ENCODE measurements around the gene TPM3.
A peak's percentile ranks its signal among the peaks of the same experiment; 100 is the strongest.
"Not testable (repeated sequence)": the region's sequence is repeated elsewhere in the genome, so short reads cannot be mapped to it uniquely, and the experiment has no call there.

Gene TPM3

DNA sequence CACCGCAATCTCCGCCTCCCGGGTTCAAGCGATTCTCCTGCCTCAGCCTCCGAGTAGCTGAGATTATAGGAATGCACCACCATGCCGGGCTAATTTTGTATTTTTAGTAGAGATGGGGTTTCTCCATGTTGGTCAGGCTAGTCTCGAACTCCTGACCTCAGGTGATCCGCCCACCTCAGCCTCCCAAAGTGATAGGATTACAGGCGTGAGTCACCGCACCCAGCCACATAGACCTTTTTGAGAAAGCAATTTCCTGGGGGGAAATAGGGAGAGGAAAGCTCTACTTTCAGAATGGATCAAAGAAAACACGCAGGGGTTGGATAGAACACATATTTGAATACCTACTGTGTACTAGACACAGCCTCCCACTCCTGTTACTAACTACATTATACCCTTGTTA, 13.9 kb upstream of the TPM3 start:
- not testable (repeated sequence) for DNase-seq

GRCh38 chr1:154199563-154199879, 7.6 kb upstream of the TPM3 start:
- no peak for DNase-seq

DNA sequence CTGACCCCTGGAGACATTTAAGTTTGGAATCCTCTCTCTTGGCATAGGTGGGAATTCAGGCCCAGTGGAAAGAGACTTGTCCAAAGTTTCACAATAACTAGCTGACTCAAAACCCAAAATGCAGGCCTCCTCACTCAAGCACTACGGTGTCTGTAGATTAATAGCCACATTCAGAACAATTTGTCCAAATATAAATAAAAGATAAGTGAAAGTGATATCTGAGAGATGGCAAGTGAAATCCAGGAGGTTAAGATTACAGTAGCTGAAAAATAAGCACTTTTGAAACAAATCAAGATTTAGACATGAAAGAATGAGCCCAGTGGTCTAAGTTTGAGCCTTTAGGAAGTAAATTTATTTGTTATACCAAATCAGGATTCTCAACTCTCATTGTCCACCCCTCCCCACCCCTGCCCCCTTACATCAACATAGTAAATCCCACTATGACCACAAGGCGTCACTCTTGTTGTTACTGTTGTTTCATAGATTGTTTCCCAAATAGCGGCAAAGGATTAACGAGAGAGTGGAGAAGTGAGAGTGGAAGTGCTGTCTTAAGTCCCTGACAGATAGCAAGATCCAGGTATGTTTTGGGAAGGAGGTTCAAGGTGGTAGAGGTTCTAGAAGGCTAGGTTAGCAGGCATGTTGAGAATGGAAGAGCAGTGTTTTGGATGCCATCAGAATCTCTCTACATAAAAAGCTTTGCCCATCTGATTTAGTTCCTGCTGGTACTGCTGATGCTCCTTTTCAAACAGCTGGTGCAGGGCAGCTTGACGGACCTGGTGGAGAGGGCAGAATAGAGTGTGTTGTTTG, 7.1 kb upstream of the TPM3 start:
- DNase-seq: peak; percentile 48

DNA sequence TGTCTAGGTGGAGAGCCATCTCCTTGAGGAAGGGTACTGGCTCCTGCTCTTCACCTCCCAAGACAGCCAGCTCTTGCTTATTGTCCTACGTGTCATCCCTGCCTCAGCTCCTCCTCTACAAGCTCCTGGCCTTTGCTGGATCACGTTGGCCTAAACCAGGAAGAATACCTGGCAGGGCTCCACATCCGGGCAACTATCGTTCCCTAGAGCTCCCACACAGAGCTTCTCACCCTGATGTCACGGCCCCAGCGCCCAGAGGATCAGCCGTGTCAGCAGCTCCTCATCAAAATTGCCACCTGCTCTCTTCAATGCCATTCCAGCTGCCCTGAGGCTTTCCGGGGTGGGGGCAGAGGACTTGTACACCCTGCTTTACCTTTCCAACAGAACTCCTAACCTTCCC, 1.9 kb upstream of the TPM3 start:
- no peak for DNase-seq

DNA sequence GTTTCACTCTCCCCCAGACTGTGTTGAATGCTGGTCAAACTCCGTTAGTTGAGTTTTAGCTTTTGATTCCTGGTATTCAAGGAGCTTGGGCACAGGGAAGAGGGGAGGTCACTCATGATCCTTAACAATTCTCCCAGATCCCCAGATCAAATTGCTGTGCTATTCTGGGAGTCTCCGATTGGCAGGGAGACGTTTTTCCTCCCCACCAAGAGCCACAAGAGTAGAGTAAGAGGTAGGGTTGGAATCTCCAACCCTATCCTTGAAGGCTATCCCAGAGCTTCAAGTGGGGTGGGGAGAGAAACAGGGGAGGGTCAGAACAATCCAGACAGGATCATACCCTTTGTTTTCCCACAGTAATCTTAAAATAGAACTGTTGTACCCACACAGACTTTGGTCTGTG, 576 bp upstream of the TPM3 start:
- no peak for DNase-seq

DNA sequence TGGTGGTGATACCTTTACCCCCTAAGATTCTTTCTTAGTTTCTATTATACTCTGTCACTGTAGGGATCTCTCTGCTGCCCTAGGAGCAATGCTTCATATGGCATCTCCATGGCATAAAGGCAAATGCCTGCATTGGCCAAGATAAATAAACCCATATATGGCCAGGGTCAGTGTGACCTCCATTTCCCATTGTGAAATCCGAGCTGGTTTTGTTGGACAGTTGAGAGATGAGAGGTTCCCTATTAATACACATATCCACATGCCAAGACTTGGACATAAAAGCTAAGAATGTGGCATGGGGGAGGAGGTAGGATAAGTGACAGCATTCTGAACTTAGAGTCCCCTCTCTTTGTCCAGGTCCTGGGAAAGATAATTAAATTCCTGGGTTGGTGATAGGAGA, 1.4 kb downstream of the TPM3 start:
- no peak for DNase-seq

DNA sequence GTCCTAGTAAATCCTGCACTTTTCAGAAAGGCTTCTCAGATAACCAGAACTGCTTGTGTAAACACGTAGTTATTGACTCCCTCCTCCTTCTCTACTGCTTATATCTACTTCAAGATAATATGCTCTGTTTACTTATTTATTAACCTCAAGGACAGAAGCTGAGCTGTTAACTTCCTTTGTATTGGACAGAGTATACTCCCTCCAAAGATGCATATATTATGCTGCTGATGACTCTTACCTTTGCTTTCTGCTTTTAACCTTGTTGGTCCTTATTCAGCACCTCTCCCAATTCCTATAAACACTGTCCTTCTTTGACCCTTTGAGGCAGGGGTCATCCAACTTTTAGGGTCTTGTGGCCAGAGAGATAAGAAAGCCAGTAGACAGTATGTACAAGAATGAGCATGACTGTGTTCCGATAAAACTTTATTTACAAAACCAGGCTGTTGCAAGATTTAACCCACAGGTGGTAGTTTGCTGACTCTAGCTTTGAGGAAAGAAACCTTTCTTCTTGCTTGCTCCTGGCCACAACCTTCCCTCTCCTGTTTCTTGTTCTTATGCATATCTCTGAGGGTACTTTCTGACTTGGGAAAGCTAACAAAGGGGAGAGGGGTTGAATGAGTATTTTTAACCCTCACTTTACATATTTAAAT, 4.9 kb downstream of the TPM3 start:
- no peak for DNase-seq

GRCh38 chr1:154186177-154186576, 5.7 kb downstream of the TPM3 start:
- peak; percentile 77 for DNase-seq

DNA sequence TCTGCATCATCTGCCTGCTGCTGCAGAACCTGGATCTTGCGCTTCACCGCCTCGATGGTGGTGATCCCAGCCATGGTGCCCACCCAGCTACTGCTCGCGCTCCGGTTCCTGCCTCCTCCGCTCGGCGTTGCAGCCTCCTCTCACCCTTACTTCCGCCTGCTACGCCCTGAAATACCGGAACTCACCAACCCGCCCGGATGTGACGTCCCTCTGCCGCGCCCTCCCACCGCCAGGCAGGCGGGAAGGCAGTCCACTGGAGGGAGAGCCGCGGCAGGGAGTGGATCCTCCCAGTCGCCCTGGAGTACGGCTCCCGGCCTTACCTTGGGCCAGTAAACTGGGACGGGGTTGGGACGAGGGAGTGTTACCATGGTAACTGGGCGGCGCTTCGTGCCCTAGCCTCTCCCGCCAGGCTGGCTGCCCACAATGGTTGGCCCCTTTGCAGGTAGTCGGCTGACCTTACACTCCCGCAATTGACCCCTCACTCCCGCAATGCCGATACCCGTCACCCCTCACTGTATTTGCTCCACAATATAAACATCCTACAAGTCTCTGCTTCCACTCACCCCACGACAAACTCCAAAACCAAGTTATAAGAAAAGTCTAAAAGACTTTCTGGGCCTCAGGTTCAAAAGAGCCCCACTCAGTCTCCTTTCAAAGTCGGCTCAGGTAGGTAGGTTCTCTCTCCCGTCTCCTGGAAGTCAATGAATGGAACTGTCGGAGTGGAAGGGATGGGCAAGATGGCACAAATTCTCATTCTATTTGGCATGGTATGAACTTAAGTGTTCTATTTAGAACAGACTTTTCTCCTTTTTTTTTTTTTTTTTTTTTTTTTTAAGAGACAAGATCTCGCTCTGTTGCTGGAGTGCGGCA, 8.6 kb downstream of the TPM3 start:
- peak; percentile 97 for DNase-seq

GRCh38 chr1:154182344-154183045, 9.4 kb downstream of the TPM3 start:
- DNase-seq: peak; percentile 92

- no peak for DNase-seq
These were observed 10.0 kb downstream of the TPM3 start for GRCh38 chr1:154181944-154182343.

- no peak for DNase-seq
These were observed 11.8 kb downstream of the TPM3 start for GRCh38 chr1:154179946-154180687.

DNA sequence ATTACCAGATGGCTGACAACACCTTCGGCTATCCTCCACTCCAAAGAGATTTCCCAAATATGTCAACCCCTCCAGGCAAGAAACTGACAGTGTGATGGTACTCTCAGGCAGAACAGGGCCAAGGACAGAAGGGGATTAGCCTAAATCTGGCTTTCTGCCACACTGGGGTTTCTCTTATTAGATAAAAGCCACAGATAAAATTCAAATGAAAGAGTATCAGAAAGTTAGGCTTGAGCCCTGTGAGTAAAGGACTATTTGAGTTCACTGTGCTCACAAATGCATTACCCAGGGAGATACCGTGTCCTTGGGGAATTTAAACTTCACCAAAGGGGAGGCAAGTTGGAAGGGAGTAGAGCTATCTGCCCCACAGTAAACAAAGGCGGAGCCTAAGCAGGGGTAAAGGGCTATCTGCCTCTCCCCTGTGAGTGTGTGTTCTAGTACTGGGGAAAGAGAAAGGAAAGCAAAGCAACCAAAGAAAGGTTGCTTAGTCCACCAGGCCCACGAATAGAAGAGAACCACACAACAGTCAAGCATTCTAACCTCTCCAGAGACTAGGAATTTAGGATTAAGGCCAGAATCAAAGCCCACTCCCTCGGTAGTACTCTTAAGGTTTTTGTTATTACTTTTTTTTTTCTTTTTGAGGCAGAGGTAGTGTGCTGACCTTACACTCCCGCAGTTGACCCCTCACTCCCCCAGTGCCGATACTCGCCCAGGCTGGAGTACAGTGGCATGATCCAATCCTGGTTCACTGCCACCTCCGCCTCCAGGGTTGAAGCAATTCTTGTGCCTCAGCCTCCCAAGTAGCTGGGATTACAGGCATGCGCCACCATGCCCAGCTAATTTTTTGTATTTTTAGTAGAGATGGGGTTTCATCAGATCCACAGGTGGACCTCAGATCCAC, 12.7 kb downstream of the TPM3 start:
- DNase-seq: no peak

DNA sequence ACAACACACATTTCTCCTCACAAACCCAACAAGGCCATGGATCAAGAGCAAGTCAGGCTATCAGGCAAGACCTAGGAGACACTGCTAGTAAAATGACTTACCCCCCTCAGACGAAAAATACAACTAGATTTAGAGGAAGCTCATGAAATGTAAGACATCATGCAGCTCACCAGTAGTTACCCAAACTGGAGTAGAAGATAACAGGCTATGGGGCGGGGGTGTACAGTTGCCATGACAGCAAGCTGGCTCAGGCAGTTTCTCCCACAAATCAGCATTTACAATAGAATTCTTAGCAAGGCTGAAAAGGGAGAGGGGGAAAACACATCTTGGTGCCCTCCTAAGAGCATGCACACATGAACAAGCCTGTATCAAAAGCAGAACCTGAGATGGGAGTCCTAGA, 13.9 kb downstream of the TPM3 start:
- no peak for DNase-seq

DNA sequence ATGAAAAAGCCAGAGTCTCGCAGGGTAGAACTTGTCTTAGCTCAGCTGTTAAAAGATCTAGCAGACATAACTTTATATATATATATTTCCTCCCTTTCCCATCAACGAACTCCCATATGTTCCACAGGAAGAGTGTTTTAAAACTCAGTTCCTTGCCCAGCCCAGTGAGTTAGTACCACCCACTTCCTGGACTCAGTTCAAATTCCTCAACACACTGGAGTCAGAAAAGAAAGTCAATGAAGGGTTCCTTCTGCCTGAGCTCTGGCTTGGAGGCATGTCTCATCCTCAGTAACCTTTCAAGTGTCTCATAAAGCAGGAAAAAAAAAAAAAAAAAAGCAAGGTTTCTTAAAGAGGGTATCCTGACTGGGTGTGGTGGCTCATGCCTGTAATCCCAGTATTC, 15.6 kb downstream of the TPM3 start:
- no peak for DNase-seq

DNA sequence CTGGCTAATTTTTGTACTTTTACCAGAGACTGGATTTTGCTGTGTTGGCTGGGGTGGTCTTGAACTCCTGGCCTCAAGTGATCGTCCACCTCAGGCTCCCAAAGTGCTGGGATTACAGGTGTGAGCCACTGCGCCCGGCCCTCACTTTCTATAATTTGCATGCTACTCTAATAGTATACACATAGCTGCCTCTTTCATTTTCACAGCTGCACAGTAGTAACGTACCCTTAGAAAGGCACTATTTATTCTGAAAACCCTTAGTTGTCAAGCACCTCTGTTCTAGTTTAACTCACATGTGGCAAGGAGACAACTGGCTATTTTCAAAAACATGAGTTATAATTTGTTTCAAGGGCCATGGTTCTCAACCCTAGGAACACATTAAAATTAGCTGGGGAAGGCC, 17.2 kb downstream of the TPM3 start:
- no peak for DNase-seq

- DNase-seq: no peak
These were observed 20.0 kb downstream of the TPM3 start for GRCh38 chr1:154171880-154172279.

- no peak for DNase-seq
These were observed 20.7 kb downstream of the TPM3 start for GRCh38 chr1:154171223-154171583.

- peak; percentile 63 for DNase-seq
These were observed 21.2 kb downstream of the TPM3 start for GRCh38 chr1:154170547-154171222.

DNA sequence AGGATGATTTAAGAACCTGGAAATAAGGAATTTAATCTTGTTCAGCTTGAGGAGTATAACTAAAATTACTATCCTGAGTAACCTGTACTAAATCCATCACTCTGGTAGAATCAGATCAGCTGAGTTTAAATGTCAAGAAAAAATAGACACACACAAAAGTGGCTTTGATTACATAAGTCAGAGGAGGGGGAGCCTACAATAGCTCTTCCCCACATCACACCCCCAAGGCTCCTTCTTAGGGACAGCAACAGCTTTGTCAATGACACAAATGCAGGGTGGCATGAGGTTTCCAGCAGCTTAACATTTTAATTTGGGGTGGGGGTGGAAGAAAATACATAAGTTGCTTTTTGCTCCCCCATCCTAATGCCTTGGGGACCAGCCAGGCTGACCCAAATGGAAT, 24.4 kb downstream of the TPM3 start:
- no peak for DNase-seq

- DNase-seq: no peak
These were observed 25.7 kb downstream of the TPM3 start for GRCh38 chr1:154166207-154166606.

Data from activated CD4-positive, alpha-beta T cell treated with anti-CD3 and anti-CD28 coated beads, Interleukin-2, amount 50 U/mL, for 16 hours (primary cell).